Lower leg skin (tissue), 4 donors: ENCODE results near the gene PCDHGA1. TPM values are rescaled to one million over a fixed set of nuclear protein-coding genes. Genes with fewer than 3 reads are reported as not detected.
"Not testable (repeated sequence)": the region's sequence is repeated elsewhere in the genome, so short reads cannot be mapped to it uniquely, and the experiment has no call there.

Source experiments
- DNase-seq, 2 donors: peaks; one replicate each; pipeline ENCODE4 v3.0.0-alpha.2; 2019; ENCODE audit warnings: low spot score in 2 of 2
- H3K4me3 ChIP-seq: fragments of 200-600 bp; sonication (generic); 2 replicates; pipeline ENCODE4 v1.5.1; 2017; ENCODE audit warnings: mild to moderate bottlenecking, low read depth; ENCODE audit not compliant: poor library complexity, severe bottlenecking
- CTCF ChIP-seq, 3 donors: fragments of 450-650 bp; IDR thresholded peaks; one replicate each; pipeline ENCODE4 v1.5.1; 2016; ENCODE audit warnings: antibody characterized with exemption in 3 of 3, mild to moderate bottlenecking in 3 of 3, moderate library complexity in 2 of 3
- POLR2A ChIP-seq, 2 donors: fragments of 450-650 bp; IDR thresholded peaks; one replicate each; pipeline ENCODE4 v1.6.1; 2016 to 2017; ENCODE audit warnings: antibody characterized with exemption in 2 of 2, mild to moderate bottlenecking in 1 of 2, moderate library complexity in 1 of 2
- WGBS, 2 donors: methylation state at CpG; one replicate each; pipeline ENCODE4 v1.1.5; 2018; 5-methylcytosine and 5-hydroxymethylcytosine counted together
- intact Hi-C: fragments of 100-400 bp; cut with DNase I; formaldehyde crosslinking; loops from one replicate; pipeline ENCODE4 v1.15.0; 2023; ENCODE audit warnings: low total_unique reads
- total RNA-seq, 4 donors: library from RNA; depleted of rRNA; stranded (reverse); fragments of >200 nt; gene quantifications; one replicate each; pipeline ENCODE4 v1.1.0, GENCODE V29; 2016

PCDHGA1 gene
- total RNA-seq, 4 donors from 2014 or later = 0.52 to 0.54 (median 0.53) TPM; not detected in 1

- no peak within 1 kb of the TSS for H3K4me3 ChIP-seq
- peak in 1 of 2 donors; percentile 39 for DNase-seq
- TF ChIP-seq CTCF (IDR thresholded peaks at IDR 0.05) (no peak), POLR2A (IDR thresholded peaks at IDR 0.05) (no peak)
- WGBS, 2 donors = 17 to 22% methylated on average over 31 to 35 of the region's 37 CpGs
- intact Hi-C loops = no loop called here
Measured at GRCh38 chr5:141382469-141383294, 52.4 kb downstream of the PCDHGA1 start, which contains the start of gene PCDHGA7. Gene PCDHGA7, plus strand, starts transcription at chr5:141382742. Its CDS starts 158 bp downstream, at chr5:141382900.

- peak in 1 of 2 donors; percentile 69 for DNase-seq
- H3K4me3 ChIP-seq = no peak overlapping the region
- WGBS, 2 donors = 37 to 44% methylated on average over 21 of the region's 21 CpGs
- intact Hi-C loops = no loop called here
- TF ChIP-seq POLR2A (IDR thresholded peaks at IDR 0.05) = no peak
- TF ChIP-seq CTCF (IDR thresholded peaks at IDR 0.05) = no peak
Measured at GRCh38 chr5:141383345-141383744, 53.0 kb downstream of the PCDHGA1 start.

- DNase-seq = peak in 1 of 2 donors; percentile 70
- H3K4me3 ChIP-seq = no peak overlapping the region
- intact Hi-C loops = no loop called here
- TF ChIP-seq CTCF (IDR thresholded peaks at IDR 0.05) (no peak), POLR2A (IDR thresholded peaks at IDR 0.05) (no peak)
- 46 to 53% methylated on average over 23 to 43 of the region's 43 CpGs for WGBS, 2 donors
Measured at GRCh38 chr5:141384471-141385267, 54.4 kb downstream of the PCDHGA1 start.

- peak in 1 of 2 donors; percentile 69 for DNase-seq
- 13 to 14% methylated on average over 23 to 24 of the region's 40 CpGs for WGBS, 2 donors
- intact Hi-C loops, H3K4me3 ChIP-seq: not testable (repeated sequence)
Measured at GRCh38 chr5:141387557-141388311, 57.4 kb downstream of the PCDHGA1 start, which contains the start of gene PCDHGB4. Gene PCDHGB4, plus strand, starts transcription at chr5:141387698. Its CDS starts 187 bp downstream, at chr5:141387885.

GRCh38 chr5:141388661-141389060, 58.3 kb downstream of the PCDHGA1 start:
- intact Hi-C loops = no loop called here
- no peak for TF ChIP-seq POLR2A (IDR thresholded peaks at IDR 0.05)
- no peak for TF ChIP-seq CTCF (IDR thresholded peaks at IDR 0.05)
- 46 to 51% methylated on average over 10 of the region's 10 CpGs for WGBS, 2 donors
- no peak for DNase-seq
- H3K4me3 ChIP-seq = no peak overlapping the region
